ENCODE results near the gene CNGB1.

DNA sequence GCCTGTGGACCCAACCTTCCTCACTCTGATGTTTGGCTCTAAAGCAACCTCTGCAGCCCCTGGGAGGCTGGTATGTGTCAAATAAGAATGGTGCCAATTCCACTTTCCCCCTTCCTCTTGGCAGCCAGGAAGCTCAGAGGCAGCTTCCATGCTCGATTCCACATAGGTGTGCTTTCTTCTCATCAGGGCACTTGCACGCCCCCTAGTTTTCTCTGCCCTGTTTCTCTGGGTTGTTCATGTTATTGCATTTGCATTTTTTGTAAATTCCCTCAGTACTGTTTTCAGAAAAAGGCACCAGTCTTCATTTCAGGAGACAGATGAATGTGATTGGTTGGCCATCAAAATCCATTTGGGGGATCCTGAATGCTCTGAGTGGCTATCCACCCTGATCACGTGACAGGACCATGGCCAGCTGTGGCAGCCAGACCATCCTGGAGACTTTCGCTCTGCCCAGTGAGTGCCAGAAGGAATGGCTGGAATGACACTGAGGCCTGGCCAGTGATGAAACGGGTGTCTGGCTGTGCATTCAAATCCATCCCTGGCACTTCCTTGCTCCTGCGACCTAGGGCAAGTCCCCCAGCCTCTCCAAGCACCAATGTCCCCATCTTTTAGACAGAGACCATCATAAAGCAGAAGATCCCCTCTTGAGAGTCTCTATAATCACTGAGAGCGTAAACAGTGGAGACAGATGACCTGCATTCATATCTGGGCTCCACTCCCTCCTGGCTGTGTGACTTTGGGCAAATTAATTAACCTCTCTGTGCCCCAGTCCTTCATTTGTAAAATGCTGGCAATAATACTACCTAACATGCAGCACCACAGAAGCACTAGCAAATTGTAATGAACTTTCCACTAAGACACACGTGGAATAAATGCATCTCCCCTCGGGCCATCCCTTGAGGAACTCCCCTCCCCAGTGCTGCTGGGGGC lies 56.4 kb downstream of the CNGB1 start:
- no peak for TF ChIP-seq CTCF (IDR thresholded peaks at IDR 0.05)
- TF ChIP-seq POLR2A (IDR thresholded peaks at IDR 0.05): no peak
